UCSD-AML1 (cell line): ENCODE measurements around the gene SERPINF2.
"Not testable (repeated sequence)": the region's sequence is repeated elsewhere in the genome, so short reads cannot be mapped to it uniquely, and the experiment has no call there.

Source experiments
- DNase-seq: peaks from one replicate; lab custom pipeline; 2025; ENCODE audit not compliant: unreplicated experiment; lab: John Stamatoyannopoulos, UW

SERPINF2 gene

GRCh38 chr17:1786708-1787107, 44.0 kb downstream of the SERPINF2 start:
- no peak for DNase-seq

- DNase-seq = no peak
These were observed 44.7 kb downstream of the SERPINF2 start for GRCh38 chr17:1787301-1787902.

- DNase-seq = no peak
These were observed 47.3 kb downstream of the SERPINF2 start for GRCh38 chr17:1789936-1790335.

- DNase-seq = no peak
These were observed 50.1 kb downstream of the SERPINF2 start for GRCh38 chr17:1792495-1793446.

GRCh38 chr17:1793447-1793806, 50.8 kb downstream of the SERPINF2 start:
- DNase-seq = no peak

DNA sequence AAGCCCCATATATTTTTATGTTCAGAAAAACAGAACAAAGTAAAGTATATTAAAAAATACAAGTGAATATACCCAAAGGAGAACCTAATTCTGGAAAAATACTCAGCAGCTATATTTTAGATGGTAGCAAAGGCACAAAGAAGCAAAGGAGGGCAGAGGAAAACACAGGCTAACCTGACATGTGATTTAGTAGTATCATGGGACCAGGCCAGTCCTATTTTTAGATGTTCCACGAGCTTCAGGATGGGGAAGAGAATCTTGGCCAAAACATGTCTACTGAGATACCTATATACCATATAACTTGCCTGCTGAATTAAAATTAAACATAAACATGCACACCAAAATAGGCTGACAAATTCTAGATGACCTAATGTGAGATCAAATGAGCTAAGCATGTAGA, 54.1 kb downstream of the SERPINF2 start:
- DNase-seq = no peak

- DNase-seq = no peak
These were observed 54.7 kb downstream of the SERPINF2 start for GRCh38 chr17:1797323-1797722.

DNA sequence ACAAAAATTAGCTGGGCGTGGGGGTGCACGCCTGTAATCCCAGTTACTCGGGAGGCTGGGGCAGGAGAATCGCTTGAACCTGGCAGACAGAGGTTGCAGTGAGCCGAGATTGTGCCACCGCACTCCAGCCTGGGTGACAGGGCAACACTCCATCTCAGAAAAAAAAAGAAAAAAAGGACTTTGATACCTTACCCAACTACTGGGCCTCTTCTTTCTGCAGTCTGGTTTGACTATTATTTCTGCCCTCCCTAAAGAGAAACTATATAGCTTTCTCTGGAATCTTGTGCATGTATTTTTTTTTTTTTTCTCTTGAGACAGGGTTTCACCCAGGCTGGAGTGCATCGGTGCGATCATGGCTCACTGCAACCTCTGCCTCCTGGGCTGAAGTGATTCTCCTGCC, 55.2 kb downstream of the SERPINF2 start:
- not testable (repeated sequence) for DNase-seq

DNA sequence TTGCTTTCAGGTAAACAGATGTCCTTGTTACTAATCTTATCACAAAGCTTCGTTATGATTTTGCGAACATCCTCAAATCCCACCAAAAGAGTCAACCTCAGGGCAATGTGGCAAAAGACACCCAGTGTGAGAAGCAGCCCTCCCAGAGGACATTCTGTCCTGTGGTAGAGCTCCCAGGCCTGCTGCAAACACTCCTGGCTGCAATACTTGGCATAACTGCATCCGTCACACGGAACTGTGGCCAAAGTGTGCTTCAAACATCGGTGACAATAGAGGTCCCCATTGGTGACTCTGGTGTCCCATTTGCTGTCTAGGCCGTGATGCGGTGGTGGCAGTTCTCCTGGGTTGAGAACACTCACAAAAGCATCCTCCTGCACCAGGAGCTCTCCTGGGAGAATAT, 57.6 kb downstream of the SERPINF2 start:
- no peak for DNase-seq

- DNase-seq = no peak
These were observed 58.0 kb downstream of the SERPINF2 start for GRCh38 chr17:1800712-1801111.

GRCh38 chr17:1802429-1802828, 59.8 kb downstream of the SERPINF2 start:
- no peak for DNase-seq

DNA sequence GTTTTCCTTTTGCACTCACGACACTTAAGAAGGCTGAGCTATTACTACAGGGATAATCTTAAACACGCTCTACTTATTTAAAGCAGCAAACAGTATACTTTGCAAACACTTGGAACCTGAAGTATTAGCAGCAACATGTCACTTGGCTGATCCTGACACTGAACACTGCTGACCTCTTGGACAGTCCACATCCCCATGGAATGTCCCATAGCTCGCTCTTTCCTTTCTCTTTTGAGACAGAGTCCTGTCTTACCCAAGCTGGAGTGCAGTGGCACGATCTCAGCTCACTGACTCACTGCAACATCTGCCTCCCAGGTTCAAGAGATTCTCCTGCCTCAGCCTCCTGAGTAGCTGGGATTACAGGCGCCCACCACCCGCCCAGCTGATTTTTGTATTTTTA, 60.6 kb downstream of the SERPINF2 start:
- no peak for DNase-seq
